SK-N-SH (cell line): Measurements from ENCODE around the gene ANKRD31. TPM values are rescaled to one million over a fixed set of nuclear protein-coding genes. Genes with fewer than 3 reads are reported as not detected.

Experiments used
- CTCF ChIA-PET: fragments of 300-600, 350-600 bp; formaldehyde crosslinking; extraction: SDS; loops from one replicate; lab custom pipeline; 2021; lab: Yijun Ruan, JAX
- POLR2A ChIA-PET: fragments of 350-600 bp; sonication (Branson Sonifier 250); formaldehyde crosslinking; extraction: SDS; loops from one replicate; lab custom pipeline; 2020; ENCODE audit warnings: antibody characterized with exemption, inconsistent platforms; lab: Yijun Ruan, JAX
- DNase-seq: peaks from one replicate; pipeline ENCODE4 v3.0.0; 2012
- H2AFZ ChIP-seq: fragments of 200-600 bp; sonication (generic); 2 replicates; pipeline ENCODE4 v1.8.1; 2016; ENCODE audit warnings: antibody characterized with exemption, mild to moderate bottlenecking, low read depth
- H3F3A ChIP-seq: fragments of 200-600 bp; sonication (generic); replicated peaks from 2 replicates; pipeline ENCODE3; 2016; ENCODE audit warnings: antibody characterized with exemption, mild to moderate bottlenecking; ENCODE audit not compliant: insufficient read depth
- H3K27ac ChIP-seq, 2 experiments: fragments of 200-500 bp in 1 of 2; fragments of 200-600 bp in 1 of 2; sonication (Bioruptor generic) in 1 of 2; sonication (generic), shearing (Covaris generic) in 1 of 2; 2 replicates each; pipeline versions ENCODE4 v1.5.1 to v1.6.1; 2014 to 2016; ENCODE audit warnings: low read depth in 2 of 2, inconsistent platforms in 1 of 2, low read length in 1 of 2, mild to moderate bottlenecking in 1 of 2, mixed read lengths in 1 of 2
- H3K27me3 ChIP-seq: fragments of 200-600 bp; sonication (generic), shearing (Covaris generic); 2 replicates; pipeline ENCODE4 v1.6.1; 2016; ENCODE audit warnings: mixed run types; ENCODE audit not compliant: insufficient read depth
- H3K36me3 ChIP-seq, 2 experiments: fragments of 200-500 bp in 1 of 2; fragments of 200-600 bp in 1 of 2; sonication (Bioruptor generic) in 1 of 2; sonication (generic) in 1 of 2; replicated peaks in 1 of 2; 2 replicates each; pipeline versions ENCODE3 to v1.5.1; 2014 to 2016; ENCODE audit warnings: low read length in 1 of 2, mild to moderate bottlenecking in 1 of 2; ENCODE audit not compliant: insufficient read depth in 2 of 2, control insufficient read depth in 1 of 2
- H3K4me1 ChIP-seq, 2 experiments: fragments of 200-500 bp in 1 of 2; fragments of 200-600 bp in 1 of 2; sonication (Bioruptor generic) in 1 of 2; sonication (generic), shearing (Covaris generic) in 1 of 2; 2 replicates each; pipeline versions ENCODE4 v1.5.1 to v1.6.1; 2014 to 2016; ENCODE audit warnings: low read depth in 1 of 2, low read length in 1 of 2, mixed run types in 1 of 2; ENCODE audit not compliant: insufficient read depth in 2 of 2, control insufficient read depth in 1 of 2
- H3K4me2 ChIP-seq: fragments of 200-600 bp; sonication (generic), shearing (Covaris generic); 2 replicates; pipeline ENCODE4 v1.6.1; 2017; ENCODE audit warnings: mixed run types
- H3K4me3 ChIP-seq, 2 experiments: fragments of 200-500 bp in 1 of 2; fragments of 200-600 bp in 1 of 2; sonication (Bioruptor generic) in 1 of 2; sonication (generic), shearing (Covaris generic) in 1 of 2; 2 replicates each; pipeline versions ENCODE4 v1.5.1 to v1.8.1; 2014 to 2016; ENCODE audit warnings: low read depth in 2 of 2, inconsistent platforms in 1 of 2, low read length in 1 of 2, mild to moderate bottlenecking in 1 of 2, mixed read lengths in 1 of 2, moderate library complexity in 1 of 2
- H3K79me2 ChIP-seq: fragments of 200-600 bp; sonication (generic); 2 replicates; pipeline ENCODE4 v1.8.1; 2017; ENCODE audit warnings: mild to moderate bottlenecking; ENCODE audit not compliant: insufficient read depth
- H3K9ac ChIP-seq: fragments of 200-600 bp; sonication (generic); 2 replicates; pipeline ENCODE4 v1.6.1; 2017; ENCODE audit warnings: mixed run types
- H3K9me2 ChIP-seq: fragments of 200-600 bp; sonication (generic); 2 replicates; pipeline ENCODE4 v1.6.1; 2017; ENCODE audit warnings: mixed run types
- H3K9me3 ChIP-seq: fragments of 200-600 bp; sonication (generic); 2 replicates; pipeline ENCODE4 v1.6.1; 2017; ENCODE audit warnings: mixed run types, mild to moderate bottlenecking, moderate library complexity
- H4K20me1 ChIP-seq: fragments of 200-600 bp; sonication (generic); 2 replicates; pipeline ENCODE4 v1.6.1; 2017; ENCODE audit warnings: mild to moderate bottlenecking, mixed run types; ENCODE audit not compliant: insufficient read depth
- CHD2 ChIP-seq: fragments of 150-350 bp; IDR thresholded peaks from 2 replicates; pipeline ENCODE4 v1.6.1; 2018; ENCODE audit warnings: low read length; ENCODE audit not compliant: partially characterized antibody
- CTCF ChIP-seq: fragments of 200-600 bp; sonication (generic); IDR thresholded peaks from 2 replicates; pipeline ENCODE4 v1.6.1; 2017; ENCODE audit warnings: antibody characterized with exemption, mild to moderate bottlenecking, moderate library complexity
- EP300 ChIP-seq, 2 experiments: IDR thresholded peaks; 2 replicates each; pipeline versions ENCODE4 v1.4.0 to v1.6.1; 2012; ENCODE audit warnings: borderline replicate concordance in 1 of 2, low read depth in 1 of 2, low read length in 1 of 2
- FOXJ3 ChIP-seq: sonication (generic); formaldehyde crosslinking; IDR thresholded peaks from 2 replicates; pipeline ENCODE4 v1.5.1; 2020; ENCODE audit warnings: mild to moderate bottlenecking, missing genetic modification reagents
- FOXM1 ChIP-seq: IDR thresholded peaks from 2 replicates; pipeline ENCODE4 v1.4.0; 2012; ENCODE audit warnings: low read depth, mild to moderate bottlenecking
- GABPA ChIP-seq: IDR thresholded peaks from 2 replicates; pipeline ENCODE4 v1.4.0; 2012; ENCODE audit warnings: low read depth, mild to moderate bottlenecking
- MEF2A ChIP-seq: IDR thresholded peaks from 2 replicates; pipeline ENCODE4 v1.4.0; 2012; ENCODE audit warnings: low read depth, borderline replicate concordance
- MXI1 ChIP-seq: IDR thresholded peaks from 2 replicates; pipeline ENCODE4 v1.6.1; 2012; ENCODE audit warnings: mild to moderate bottlenecking, low read depth, low read length, improper control_type of control experiment
- NRF1 ChIP-seq: IDR thresholded peaks from 2 replicates; pipeline ENCODE4 v1.6.1; 2012; ENCODE audit warnings: low read depth, mild to moderate bottlenecking, low read length
- TCF12 ChIP-seq: IDR thresholded peaks from 2 replicates; pipeline ENCODE4 v1.4.0; 2012
- WGBS: methylation state at CpG from one replicate; pipeline ENCODE4 v1.1.6; 2017; ENCODE audit warnings: low lambda C conversion rate; 5-methylcytosine and 5-hydroxymethylcytosine counted together
- polyA plus RNA-seq, 3 experiments: library from polyadenylated mRNA; depleted of rRNA; stranded (reverse); fragments of >200 nt; gene quantifications; 2 replicates each; pipeline ENCODE4 v1.2.3, GENCODE V29; 2012
- TF ChIP-seq, protein P1 (sequence below): IDR thresholded peaks from 2 replicates; pipeline ENCODE4 v1.4.0; 2012; ENCODE audit warnings: low read depth, borderline replicate concordance
- TF ChIP-seq, protein P2 (sequence below): fragments of 150-350 bp; IDR thresholded peaks from 2 replicates; pipeline ENCODE4 v1.6.1; 2016; ENCODE audit warnings: mild to moderate bottlenecking, low read depth, low read length
- TF ChIP-seq, protein P3 (sequence below): IDR thresholded peaks from 2 replicates; pipeline ENCODE4; 2012

ANKRD31 gene
- polyA plus RNA-seq, 1 of the 3 experiments (the other 2 are of a cell fraction) = 0.05 TPM

DNA sequence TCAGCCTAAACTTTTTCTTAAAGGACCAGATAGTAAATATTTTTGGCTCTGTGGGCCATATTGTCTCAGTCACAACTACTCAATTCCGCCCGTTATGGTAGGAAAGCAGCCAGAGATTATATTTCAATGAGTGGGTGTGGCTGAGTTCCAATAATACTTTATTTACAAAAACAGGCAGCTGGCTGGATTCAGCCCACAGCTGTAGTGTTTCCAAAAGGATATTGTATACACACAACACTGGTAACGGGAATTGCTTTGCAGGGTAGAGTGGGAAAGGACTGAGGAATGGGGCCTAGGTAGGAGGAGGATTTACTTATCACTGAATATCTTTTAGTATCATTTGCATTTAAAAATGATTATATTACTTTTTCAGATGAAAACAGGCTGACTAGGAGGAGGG lies 205.3 kb downstream of the ANKRD31 start:
- Histone ChIP-seq H3K27me3 (no peaks in the 10 kb centered on the region), H3K27ac (no peak overlapping the region), H4K20me1 (no peaks in the 10 kb centered on the region), H3F3A (no peaks in the 10 kb centered on the region), H3K9me2 (no peaks in the 10 kb centered on the region), H3K9me3 (no peaks in the 10 kb centered on the region), H3K4me2 (no peak overlapping the region), H2AFZ (no peak overlapping the region), H3K4me3 (no peak overlapping the region), H3K9ac (no peak overlapping the region), H3K79me2 (no peaks in the 10 kb centered on the region), H3K36me3 (no peaks in the 10 kb centered on the region), H3K4me1 (no peaks in the 10 kb centered on the region)
- ChIA-PET CTCF (no interaction called here), POLR2A (no interaction called here)
- WGBS = 83% methylated on average over 3 of the region's 3 CpGs
- DNase-seq = no peak
- TF ChIP-seq, protein P1, sequence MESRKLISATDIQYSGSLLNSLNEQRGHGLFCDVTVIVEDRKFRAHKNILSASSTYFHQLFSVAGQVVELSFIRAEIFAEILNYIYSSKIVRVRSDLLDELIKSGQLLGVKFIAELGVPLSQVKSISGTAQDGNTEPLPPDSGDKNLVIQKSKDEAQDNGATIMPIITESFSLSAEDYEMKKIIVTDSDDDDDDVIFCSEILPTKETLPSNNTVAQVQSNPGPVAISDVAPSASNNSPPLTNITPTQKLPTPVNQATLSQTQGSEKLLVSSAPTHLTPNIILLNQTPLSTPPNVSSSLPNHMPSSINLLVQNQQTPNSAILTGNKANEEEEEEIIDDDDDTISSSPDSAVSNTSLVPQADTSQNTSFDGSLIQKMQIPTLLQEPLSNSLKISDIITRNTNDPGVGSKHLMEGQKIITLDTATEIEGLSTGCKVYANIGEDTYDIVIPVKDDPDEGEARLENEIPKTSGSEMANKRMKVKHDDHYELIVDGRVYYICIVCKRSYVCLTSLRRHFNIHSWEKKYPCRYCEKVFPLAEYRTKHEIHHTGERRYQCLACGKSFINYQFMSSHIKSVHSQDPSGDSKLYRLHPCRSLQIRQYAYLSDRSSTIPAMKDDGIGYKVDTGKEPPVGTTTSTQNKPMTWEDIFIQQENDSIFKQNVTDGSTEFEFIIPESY = no peak
- TF ChIP-seq, protein P2, sequence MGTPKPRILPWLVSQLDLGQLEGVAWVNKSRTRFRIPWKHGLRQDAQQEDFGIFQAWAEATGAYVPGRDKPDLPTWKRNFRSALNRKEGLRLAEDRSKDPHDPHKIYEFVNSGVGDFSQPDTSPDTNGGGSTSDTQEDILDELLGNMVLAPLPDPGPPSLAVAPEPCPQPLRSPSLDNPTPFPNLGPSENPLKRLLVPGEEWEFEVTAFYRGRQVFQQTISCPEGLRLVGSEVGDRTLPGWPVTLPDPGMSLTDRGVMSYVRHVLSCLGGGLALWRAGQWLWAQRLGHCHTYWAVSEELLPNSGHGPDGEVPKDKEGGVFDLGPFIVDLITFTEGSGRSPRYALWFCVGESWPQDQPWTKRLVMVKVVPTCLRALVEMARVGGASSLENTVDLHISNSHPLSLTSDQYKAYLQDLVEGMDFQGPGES = no peak
- TF ChIP-seq FOXM1 (no peak), MXI1 (no peak), CHD2 (no peak), NRF1 (no peak), TCF12 (no peak), FOXJ3 (CRISPR knock-in tag) (no peak), EP300 (IDR thresholded peaks at IDR 0.05; ENCODE audit: borderline replicate concordance in 1 of 2, low read depth in 1 of 2, low read length in 1 of 2) (no peak), MEF2A (no peak), GABPA (no peak), CTCF (no peak)
- TF ChIP-seq, protein P3, sequence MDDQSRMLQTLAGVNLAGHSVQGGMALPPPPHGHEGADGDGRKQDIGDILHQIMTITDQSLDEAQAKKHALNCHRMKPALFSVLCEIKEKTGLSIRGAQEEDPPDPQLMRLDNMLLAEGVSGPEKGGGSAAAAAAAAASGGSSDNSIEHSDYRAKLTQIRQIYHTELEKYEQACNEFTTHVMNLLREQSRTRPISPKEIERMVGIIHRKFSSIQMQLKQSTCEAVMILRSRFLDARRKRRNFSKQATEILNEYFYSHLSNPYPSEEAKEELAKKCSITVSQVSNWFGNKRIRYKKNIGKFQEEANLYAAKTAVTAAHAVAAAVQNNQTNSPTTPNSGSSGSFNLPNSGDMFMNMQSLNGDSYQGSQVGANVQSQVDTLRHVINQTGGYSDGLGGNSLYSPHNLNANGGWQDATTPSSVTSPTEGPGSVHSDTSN = no peak
- TF ChIP-seq, all 33 proteins: peak for 0
